Measurements from ENCODE around the gene HOXB8.

The HOXB8 gene

GRCh38 chr17:48615047-48615962, at the start of gene HOXB8:
Gene HOXB8, minus strand, starts transcription at chr17:48615292. Its CDS starts 588 bp downstream, at chr17:48614704.
- Histone ChIP-seq H3F3A (ENCODE audit: insufficient read depth, low read length) (peaks cover 4% of the 10 kb centered on the region), H4K20me1 (ENCODE audit: insufficient read depth, low read length) (no peaks in the 10 kb centered on the region), H3K27ac (ENCODE audit: low read length) (no peak within 1 kb of the TSS), H3K27me3 (replicated peaks; ENCODE audit: insufficient read depth, low read length) (peaks cover 66% of the 10 kb centered on the region), H3K4me1 (ENCODE audit: low read length) (no peaks in the 10 kb centered on the region), H3K4me3 (ENCODE audit: low read length) (no peak within 1 kb of the TSS), H2AFZ (ENCODE audit: low read length) (no peak within 1 kb of the TSS), H3K9me2 (replicated peaks; ENCODE audit: insufficient read depth, low read length) (no peaks in the 10 kb centered on the region), H3K4me2 (ENCODE audit: low read depth, low read length) (no peak within 1 kb of the TSS), H3K9ac (ENCODE audit: low read length) (no peak within 1 kb of the TSS), H3K79me2 (ENCODE audit: low read length) (no peaks in the 10 kb centered on the region), H3K9me3 (replicated peaks; ENCODE audit: insufficient read depth, low read length) (no peaks in the 10 kb centered on the region), H3K36me3 (replicated peaks; ENCODE audit: insufficient read depth, low read length) (no peaks in the 10 kb centered on the region)
- TF ChIP-seq EZH2 (optimal IDR thresholded peaks at IDR 0.05; ENCODE audit: low read depth, low read length) (peak; percentile 71), EZH2phosphoT487 (IDR thresholded peaks at IDR 0.05; ENCODE audit: low read length) (no peak)
- TF ChIP-seq, protein P1, sequence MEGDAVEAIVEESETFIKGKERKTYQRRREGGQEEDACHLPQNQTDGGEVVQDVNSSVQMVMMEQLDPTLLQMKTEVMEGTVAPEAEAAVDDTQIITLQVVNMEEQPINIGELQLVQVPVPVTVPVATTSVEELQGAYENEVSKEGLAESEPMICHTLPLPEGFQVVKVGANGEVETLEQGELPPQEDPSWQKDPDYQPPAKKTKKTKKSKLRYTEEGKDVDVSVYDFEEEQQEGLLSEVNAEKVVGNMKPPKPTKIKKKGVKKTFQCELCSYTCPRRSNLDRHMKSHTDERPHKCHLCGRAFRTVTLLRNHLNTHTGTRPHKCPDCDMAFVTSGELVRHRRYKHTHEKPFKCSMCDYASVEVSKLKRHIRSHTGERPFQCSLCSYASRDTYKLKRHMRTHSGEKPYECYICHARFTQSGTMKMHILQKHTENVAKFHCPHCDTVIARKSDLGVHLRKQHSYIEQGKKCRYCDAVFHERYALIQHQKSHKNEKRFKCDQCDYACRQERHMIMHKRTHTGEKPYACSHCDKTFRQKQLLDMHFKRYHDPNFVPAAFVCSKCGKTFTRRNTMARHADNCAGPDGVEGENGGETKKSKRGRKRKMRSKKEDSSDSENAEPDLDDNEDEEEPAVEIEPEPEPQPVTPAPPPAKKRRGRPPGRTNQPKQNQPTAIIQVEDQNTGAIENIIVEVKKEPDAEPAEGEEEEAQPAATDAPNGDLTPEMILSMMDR (IDR thresholded peaks at IDR 0.05; ENCODE audit: low read length), result no peak
- no peak for DNase-seq

- H3K4me1 ChIP-seq (ENCODE audit: low read length), result no peaks in the 10 kb centered on the region
- no peak overlapping the region for H3K27ac ChIP-seq (ENCODE audit: low read length)
- no peaks in the 10 kb centered on the region for H3K79me2 ChIP-seq (ENCODE audit: low read length)
- no peaks in the 10 kb centered on the region for H3F3A ChIP-seq (ENCODE audit: insufficient read depth, low read length)
- H3K4me2 ChIP-seq (ENCODE audit: low read depth, low read length), result no peak overlapping the region
- TF ChIP-seq EZH2phosphoT487 (IDR thresholded peaks at IDR 0.05; ENCODE audit: low read length) (no peak), EZH2 (optimal IDR thresholded peaks at IDR 0.05; ENCODE audit: low read depth, low read length) (no peak)
- TF ChIP-seq, protein P1 (IDR thresholded peaks at IDR 0.05; ENCODE audit: low read length), result no peak
- H3K4me3 ChIP-seq (ENCODE audit: low read length), result no peak overlapping the region
- no peaks in the 10 kb centered on the region for H4K20me1 ChIP-seq (ENCODE audit: insufficient read depth, low read length)
- no peaks in the 10 kb centered on the region for H3K36me3 ChIP-seq (replicated peaks; ENCODE audit: insufficient read depth, low read length)
- no peaks in the 10 kb centered on the region for H3K9me2 ChIP-seq (replicated peaks; ENCODE audit: insufficient read depth, low read length)
- DNase-seq, result no peak
- no peak overlapping the region for H3K9ac ChIP-seq (ENCODE audit: low read length)
- no peak overlapping the region for H2AFZ ChIP-seq (ENCODE audit: low read length)
- no peaks in the 10 kb centered on the region for H3K9me3 ChIP-seq (replicated peaks; ENCODE audit: insufficient read depth, low read length)
- H3K27me3 ChIP-seq (replicated peaks; ENCODE audit: insufficient read depth, low read length), result no peaks in the 10 kb centered on the region
Measured at GRCh38 chr17:48663134-48663924, 48.2 kb upstream of the HOXB8 start.

- Histone ChIP-seq H3K9me3 (replicated peaks; ENCODE audit: insufficient read depth, low read length) (no peaks in the 10 kb centered on the region), H4K20me1 (ENCODE audit: insufficient read depth, low read length) (no peaks in the 10 kb centered on the region), H3K4me2 (ENCODE audit: low read depth, low read length) (no peak overlapping the region), H3K27ac (ENCODE audit: low read length) (no peak overlapping the region), H3K4me3 (ENCODE audit: low read length) (no peak overlapping the region), H3K4me1 (ENCODE audit: low read length) (peaks cover 7% of the 10 kb centered on the region; the same call in 1 of the 2 replicates), H3K9me2 (replicated peaks; ENCODE audit: insufficient read depth, low read length) (no peaks in the 10 kb centered on the region), H3F3A (ENCODE audit: insufficient read depth, low read length) (no peaks in the 10 kb centered on the region), H3K79me2 (ENCODE audit: low read length) (no peaks in the 10 kb centered on the region), H2AFZ (ENCODE audit: low read length) (no peak overlapping the region), H3K36me3 (replicated peaks; ENCODE audit: insufficient read depth, low read length) (no peaks in the 10 kb centered on the region), H3K9ac (ENCODE audit: low read length) (no peak overlapping the region), H3K27me3 (replicated peaks; ENCODE audit: insufficient read depth, low read length) (no peaks in the 10 kb centered on the region)
- no peak for DNase-seq
- TF ChIP-seq EZH2 (optimal IDR thresholded peaks at IDR 0.05; ENCODE audit: low read depth, low read length) (no peak), EZH2phosphoT487 (IDR thresholded peaks at IDR 0.05; ENCODE audit: low read length) (no peak)
- TF ChIP-seq, protein P1 (IDR thresholded peaks at IDR 0.05; ENCODE audit: low read length), result no peak
Measured at GRCh38 chr17:48655913-48656312, 40.8 kb upstream of the HOXB8 start.
